GM18858 (cell line): Measurements from ENCODE around the gene ZNF280B.

ENCODE experiments used
- ATAC-seq: cut with Tn5 transposase; IDR thresholded peaks from one replicate; pipeline ENCODE4 v1.9.1; 2021; ENCODE audit not compliant: unreplicated experiment

ZNF280B gene

GRCh38 chr22:22440188-22440587 is 68.4 kb downstream of the ZNF280B start:
- no peak for ATAC-seq
